DMS 273 treated with DMSO at 0.1 percent for 48 hours (cell line): Measurements from ENCODE around the gene UBR1.
"Not testable (repeated sequence)": the region's sequence is repeated elsewhere in the genome, so short reads cannot be mapped to it uniquely, and the experiment has no call there.

Experiments used
- DNase-seq: peaks from one replicate; lab custom pipeline; 2025; lab: John Stamatoyannopoulos, UW

The UBR1 gene

DNA sequence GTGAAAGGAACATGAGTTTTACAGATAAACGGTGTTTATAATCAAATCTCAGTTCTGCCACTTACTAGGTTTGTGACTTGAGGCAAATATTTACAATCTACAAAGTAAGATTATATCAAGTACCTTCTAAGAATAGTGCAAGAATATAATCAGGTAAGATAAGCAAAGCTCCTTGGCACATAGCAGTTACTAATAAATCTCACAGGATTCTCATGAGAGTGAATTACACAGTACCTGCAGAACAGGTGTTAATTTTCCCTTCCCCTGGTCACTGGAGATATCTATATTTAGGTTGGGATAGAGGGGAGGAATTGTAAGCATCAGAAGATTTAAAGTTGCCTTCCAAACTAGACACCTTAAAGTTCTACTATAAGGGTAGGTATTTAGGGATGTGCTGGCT, 53.0 kb downstream of the UBR1 start:
- no peak for DNase-seq

DNA sequence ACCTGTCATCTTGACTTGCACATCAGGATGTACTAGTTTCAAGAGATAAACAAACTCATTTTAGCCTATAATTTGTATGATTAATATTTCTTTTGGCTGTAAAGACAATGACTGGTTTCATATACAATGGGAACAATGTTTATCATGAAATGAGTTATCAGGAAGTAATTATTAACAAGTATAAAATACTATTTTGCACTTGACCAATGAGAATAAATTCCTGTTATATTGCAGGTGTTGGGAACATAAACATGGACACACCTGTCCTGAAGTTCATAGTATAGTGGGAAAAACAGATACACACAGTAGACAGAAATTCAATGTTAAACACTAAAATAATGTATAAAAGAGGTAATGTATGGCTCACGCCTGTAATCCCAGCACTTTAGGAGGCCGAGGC, 56.9 kb downstream of the UBR1 start:
- no peak for DNase-seq

DNA sequence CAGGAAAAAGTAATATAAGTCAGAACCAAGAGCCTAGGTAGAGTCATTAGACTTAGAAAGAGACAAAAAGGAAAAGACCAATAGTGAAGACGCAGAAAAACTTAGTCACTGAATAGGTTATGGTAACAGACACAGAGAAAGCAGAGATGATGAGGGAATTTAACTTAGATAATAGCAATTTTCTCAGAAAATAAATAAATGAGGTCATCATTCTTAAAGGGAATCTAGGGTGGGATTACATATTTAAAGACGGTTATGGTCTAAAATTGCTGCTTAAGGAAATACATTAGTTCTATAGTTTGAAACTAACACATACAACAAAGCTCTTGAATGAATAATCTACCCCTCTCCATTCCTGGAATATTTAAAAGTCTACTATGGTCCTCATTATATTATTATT, 59.4 kb downstream of the UBR1 start:
- no peak for DNase-seq

DNA sequence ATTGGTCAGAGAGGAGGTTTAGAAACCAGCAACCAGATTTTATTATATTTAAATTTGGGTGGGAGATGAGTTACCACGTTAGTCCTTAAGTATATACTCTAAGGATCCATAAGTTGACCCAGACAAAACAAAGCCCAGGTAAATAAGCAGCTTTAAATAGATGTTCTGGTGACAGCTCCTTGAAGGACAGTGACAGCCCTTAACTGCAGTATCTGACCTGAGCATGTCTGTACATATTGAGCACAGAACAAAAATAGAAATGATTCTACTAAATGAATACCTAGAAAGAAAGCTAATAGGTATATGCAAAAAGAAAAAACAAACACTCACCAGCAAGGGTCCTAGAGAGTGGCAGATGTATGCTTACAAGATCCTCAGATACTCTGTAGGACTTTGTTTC, 63.0 kb downstream of the UBR1 start:
- no peak for DNase-seq

DNA sequence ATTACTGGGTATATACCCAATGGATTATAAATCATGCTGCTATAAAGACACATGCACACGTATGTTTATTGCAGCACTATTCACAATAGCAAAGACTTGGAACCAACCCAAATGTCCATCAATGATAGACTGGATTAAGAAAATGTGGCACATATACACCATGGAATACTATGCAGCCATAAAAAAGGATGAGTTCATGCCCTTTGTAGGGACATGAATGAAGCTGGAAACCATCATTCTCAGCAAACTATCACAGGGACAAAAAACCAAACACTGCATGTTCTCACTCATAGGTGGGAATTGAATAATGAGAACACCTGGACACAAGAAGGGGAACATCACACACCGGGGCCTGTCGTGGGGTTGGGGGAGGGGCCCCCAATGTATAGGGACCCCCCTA, 64.8 kb downstream of the UBR1 start:
- DNase-seq, result not testable (repeated sequence)

DNA sequence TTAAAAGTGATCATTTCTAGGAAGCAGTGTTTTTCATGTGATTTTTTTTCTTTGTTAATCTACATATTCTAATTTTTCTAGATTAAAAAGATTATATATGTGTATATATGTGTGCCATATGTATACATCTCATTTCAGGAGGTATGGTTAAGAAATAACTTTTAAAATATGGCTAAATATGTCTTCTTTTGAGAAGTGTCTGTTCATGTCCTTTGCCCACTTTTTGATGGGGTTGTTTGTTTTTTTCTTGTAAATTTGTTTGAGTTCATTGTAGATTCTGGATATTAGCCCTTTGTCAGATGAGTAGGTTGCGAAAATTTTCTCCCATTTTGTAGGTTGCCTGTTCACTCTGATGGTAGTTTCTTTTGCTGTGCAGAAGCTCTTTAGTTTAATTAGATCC, 70.6 kb downstream of the UBR1 start:
- not testable (repeated sequence) for DNase-seq

- no peak for DNase-seq
These were observed 76.4 kb downstream of the UBR1 start for GRCh38 chr15:43029476-43029875.

GRCh38 chr15:43025150-43025549, 80.7 kb downstream of the UBR1 start:
- no peak for DNase-seq

DNA sequence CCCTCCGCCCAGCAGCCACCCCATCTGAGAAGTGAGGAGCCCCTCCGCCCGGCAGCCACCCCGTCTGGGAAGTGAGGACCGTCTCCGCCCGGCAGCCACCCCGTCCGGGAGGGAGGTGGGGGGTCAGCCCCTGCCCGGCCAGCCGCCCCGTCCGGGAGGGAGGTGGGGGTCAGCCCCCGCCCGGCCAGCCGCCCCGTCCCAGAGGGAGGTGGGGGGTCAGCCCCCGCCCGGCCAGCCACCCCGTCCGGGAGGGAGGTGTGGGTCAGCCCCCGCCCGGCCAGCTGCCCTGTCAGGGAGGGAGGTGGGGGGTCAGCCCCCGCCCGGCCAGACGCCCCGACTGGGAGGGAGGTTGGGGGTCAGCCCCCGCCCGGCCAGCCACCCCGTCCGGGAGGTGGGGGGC, 91.2 kb downstream of the UBR1 start:
- DNase-seq, result not testable (repeated sequence)

DNA sequence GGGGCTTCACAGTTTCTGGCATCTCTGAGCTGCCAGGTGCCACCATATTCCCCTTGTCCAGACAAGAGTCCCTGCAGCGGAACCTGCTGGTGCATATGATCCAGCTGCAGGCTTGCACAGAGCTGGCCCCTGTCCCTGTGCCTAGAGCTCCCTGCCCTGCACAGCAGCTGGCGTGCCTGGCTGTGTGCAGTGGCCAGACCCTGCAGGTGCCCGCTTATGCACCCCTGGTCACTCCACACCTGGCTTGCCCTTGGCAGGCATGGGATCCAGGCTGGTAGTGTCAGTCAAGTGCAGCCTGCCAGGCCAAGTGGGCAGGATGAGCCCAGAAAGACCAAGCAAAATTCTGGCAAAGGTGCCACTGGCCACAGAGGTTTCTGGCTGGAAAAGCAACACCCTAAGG, 96.6 kb downstream of the UBR1 start:
- no peak for DNase-seq

DNA sequence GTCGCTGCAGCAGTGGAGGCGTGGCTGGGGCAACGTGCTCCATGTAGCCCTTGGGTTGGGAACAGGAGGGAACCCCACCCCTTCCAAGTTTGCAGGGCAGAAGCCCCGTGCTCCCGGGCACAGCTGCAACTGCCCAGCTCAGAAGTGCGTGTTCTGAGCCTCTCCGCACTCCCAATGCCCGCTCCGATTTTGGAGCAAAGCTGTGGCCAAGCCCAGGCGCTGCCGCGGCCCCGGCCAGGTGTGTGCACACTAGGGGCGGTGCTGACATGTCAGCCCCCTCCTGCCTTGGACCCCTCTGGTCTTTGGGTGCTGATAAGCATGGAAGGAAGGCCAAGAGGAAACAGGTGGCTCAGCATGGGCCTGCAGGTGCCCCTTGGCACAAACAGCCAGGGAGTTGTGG, 97.7 kb downstream of the UBR1 start:
- DNase-seq, result no peak

DNA sequence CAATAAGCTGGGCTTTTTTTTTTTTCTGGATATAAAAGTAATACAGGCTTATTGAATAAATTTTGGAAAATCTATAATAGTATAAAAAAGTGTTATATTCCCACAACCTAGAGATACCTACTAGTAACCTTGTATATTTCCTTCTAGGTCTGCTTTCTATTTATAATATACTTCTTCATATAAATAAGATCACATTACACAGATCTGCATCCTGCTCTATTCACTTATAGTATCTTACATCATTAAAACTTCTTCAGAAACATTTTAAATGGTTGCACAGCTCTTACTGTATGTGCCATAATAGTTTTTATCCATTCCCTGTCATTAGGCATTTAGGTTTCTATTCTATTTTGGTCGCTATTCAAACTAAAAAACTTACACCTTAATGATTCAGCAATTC, 98.3 kb downstream of the UBR1 start:
- no peak for DNase-seq

DNA sequence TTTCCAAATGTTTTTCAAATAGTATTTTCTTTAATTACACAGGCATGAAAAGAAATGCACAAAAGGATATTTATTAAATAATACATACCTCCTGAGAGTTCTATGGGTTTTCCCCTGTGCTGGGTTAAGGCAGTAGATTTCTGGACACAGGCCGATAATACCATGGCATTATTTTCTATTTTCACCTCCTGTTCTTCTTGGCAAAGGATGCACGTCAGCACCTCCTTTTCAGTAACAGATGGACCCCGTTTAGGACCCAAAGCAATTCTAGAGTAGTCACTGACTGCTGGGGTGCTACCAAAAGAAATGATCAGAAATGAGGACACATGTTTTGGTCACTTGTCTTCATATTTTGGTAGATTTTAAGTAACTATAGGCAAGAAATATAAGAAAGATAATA, 98.8 kb downstream of the UBR1 start:
- no peak for DNase-seq

DNA sequence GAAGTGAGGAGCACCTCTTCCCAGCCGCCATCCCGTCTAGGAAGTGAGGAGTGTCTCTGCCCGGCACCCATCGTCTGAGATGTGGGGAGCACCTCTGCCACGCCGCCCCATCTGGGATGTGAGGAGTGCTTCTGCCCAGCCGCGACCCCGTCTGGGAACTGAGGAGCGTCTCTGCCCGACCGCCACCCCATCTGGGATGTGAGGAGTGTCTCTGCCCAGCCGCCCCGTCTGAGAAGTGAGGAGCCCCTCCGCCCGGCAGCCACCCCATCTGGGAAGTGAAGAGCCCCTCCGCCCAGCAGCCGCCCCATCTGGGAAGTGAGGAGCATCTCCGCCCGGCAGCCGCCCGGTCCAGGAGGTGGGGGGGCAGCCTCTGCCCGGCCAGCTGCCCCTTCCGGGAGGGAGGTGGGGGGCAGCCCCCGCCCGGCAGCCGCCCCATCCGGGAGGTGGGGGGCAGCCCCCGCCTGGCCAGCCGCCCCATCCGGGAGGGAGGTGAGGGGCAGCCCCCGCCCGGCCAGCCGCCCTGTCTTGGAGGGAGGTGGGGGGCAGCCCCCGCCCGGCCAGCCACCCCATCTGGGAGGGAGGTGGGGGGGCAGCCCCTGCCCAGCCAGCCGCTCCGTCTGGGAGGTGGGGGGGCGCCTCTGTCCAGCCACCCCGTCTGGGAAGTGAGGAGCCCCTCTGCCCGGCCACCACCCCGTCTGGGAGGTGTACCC, 100.8 kb downstream of the UBR1 start:
- not testable (repeated sequence) for DNase-seq

- no peak for DNase-seq
These were observed 106.5 kb downstream of the UBR1 start for GRCh38 chr15:42999201-42999779.

DNA sequence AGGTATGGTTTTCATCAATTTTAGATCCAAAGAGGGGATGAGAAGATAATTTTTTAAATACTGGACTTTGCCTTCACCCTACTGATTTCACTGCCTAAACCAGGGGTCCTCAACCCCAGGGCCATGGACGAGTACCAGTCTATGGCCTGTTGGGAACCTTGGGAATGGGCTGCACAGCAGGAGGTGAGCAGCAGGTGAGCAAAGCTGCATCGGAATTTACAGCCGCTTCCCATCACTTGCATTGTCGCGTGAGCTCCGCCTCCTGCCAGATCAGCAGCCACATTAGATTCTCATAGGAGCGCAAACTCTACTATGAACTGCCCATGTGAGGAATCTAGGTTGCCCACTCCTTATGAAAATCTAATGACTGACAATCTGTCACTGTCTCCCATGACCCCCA, 109.0 kb downstream of the UBR1 start:
- no peak for DNase-seq

- no peak for DNase-seq
These were observed 111.3 kb downstream of the UBR1 start for GRCh38 chr15:42994546-42994945.

DNA sequence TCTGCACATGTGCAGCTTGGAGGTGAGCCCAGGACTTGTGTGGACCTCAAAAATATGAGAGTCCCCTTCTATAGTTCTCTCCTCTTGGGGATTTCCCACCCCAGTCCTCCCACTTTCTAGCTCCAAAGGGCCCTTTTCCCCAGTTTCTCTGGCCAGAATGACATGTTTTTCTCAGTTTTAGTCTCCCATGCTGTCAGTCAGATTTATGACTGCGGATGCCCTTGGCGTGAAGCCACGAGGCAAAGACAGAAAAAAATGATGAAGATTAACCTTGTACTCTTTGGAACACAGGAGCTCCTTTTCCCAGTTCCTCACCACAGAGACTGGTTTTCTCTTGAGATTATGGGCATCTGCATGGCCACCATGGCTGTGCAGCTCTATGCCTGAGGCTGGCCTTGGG, 113.2 kb downstream of the UBR1 start:
- DNase-seq, result no peak

DNA sequence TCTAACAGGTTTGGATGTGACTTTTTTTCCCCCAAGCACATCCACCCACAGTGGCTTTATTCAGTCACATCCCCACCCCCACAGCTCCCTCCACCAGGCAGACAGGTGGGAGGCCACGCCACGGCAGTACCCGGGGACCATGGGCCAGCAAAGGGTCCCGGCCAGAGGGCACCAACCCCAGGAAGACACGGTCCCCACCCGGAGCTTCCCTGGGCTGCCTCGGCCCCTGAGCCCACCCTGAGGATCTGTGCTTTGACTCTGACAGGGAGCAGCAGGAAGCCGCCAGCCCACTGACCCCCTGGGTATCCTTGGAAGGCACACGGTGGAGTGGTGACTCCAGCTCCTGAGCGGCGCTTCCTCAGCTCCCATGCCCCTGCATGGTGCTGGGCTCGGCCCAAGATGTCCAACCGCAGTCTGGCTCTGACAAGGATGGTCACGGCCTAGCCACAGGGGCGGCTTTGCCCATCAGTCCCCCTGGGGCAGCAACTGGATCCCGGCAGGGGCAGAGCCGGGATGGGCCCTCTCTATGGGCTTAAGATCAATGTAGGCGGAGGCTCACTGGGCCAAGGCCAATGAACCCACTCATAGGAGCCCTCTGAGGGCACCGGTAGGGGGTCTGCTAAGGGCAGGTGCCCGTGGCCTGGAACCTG, 119.0 kb downstream of the UBR1 start:
- no peak for DNase-seq

DNA sequence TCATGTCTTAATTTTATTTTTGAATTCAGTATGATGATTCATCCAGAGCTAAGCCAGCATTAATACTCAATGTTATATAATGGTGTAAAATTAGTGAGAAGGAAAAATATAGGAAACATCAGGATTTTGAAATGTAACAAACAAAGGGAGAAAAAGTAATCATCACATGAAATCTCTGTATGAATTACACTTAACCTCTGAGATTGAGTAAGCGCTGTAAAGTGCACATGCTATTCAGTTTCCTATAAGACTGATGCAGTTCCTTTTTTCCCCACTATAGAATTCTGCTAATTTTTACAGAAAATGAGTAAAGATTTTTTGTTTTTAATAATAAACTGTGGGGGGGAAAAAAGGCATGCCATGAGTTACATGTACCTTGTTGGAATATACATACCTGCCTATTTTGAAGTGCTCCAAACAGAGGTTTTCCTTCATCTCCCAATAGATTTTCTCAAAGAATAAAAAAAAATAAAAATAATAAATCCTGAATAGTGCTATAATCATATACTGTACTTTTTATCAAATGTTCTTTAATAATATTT, 121.3 kb downstream of the UBR1 start:
- no peak for DNase-seq

GRCh38 chr15:42979113-42979512, 126.7 kb downstream of the UBR1 start:
- DNase-seq, result not testable (repeated sequence)

- DNase-seq, result no peak
These were observed 131.5 kb downstream of the UBR1 start for GRCh38 chr15:42974202-42974862.

GRCh38 chr15:42973114-42973513, 132.7 kb downstream of the UBR1 start:
- DNase-seq, result no peak
